GM21737 (cell line): ENCODE results near the gene CFAP97D1.

Experiments used
- ATAC-seq: cut with Tn5 transposase; IDR thresholded peaks from one replicate; pipeline ENCODE4 v1.9.1; 2021; ENCODE audit warnings: mild to moderate bottlenecking, moderate library complexity; ENCODE audit not compliant: unreplicated experiment

CFAP97D1 gene

GRCh38 chr17:43825567-43825966 lies 45.3 kb downstream of the CFAP97D1 start:
- ATAC-seq, result no peak

GRCh38 chr17:43826206-43826605 lies 46.0 kb downstream of the CFAP97D1 start:
- no peak for ATAC-seq

GRCh38 chr17:43827596-43827995 lies 47.4 kb downstream of the CFAP97D1 start:
- no peak for ATAC-seq

- no peak for ATAC-seq
These were observed 49.5 kb downstream of the CFAP97D1 start for GRCh38 chr17:43829738-43830137.

- ATAC-seq, result no peak
These were observed 50.4 kb downstream of the CFAP97D1 start for GRCh38 chr17:43830510-43831140.

GRCh38 chr17:43831633-43832032 lies 51.4 kb downstream of the CFAP97D1 start:
- no peak for ATAC-seq

- ATAC-seq, result no peak
These were observed 52.1 kb downstream of the CFAP97D1 start for GRCh38 chr17:43832168-43832975.

GRCh38 chr17:43832976-43833829 lies 53.0 kb downstream of the CFAP97D1 start, which contains the start of gene MPP3:
TSS of gene MPP3 (minus strand) at chr17:43833146. CDS start at chr17:43831906, 1,240 bp downstream.
- no peak for ATAC-seq

GRCh38 chr17:43834106-43834505 lies 53.9 kb downstream of the CFAP97D1 start:
- no peak for ATAC-seq
